NT2/D1 (cell line): Measurements from ENCODE around the gene RRAS.

Experiments
- SUZ12 ChIP-seq: IDR thresholded peaks from 2 replicates; pipeline ENCODE4 v1.6.1; 2011; ENCODE audit not compliant: insufficient read length, insufficient read depth; ENCODE audit errors: extremely low read depth
- ZNF274 ChIP-seq: IDR thresholded peaks from 2 replicates; pipeline ENCODE4 v1.6.1; 2011; ENCODE audit warnings: mild to moderate bottlenecking, low read depth, low read length

- no peak for TF ChIP-seq SUZ12
- TF ChIP-seq ZNF274, result no peak
Measured at GRCh38 chr19:49615861-49616260, 24.1 kb downstream of the RRAS start.
